ENCODE measurements around the gene OVCA2.

DNA sequence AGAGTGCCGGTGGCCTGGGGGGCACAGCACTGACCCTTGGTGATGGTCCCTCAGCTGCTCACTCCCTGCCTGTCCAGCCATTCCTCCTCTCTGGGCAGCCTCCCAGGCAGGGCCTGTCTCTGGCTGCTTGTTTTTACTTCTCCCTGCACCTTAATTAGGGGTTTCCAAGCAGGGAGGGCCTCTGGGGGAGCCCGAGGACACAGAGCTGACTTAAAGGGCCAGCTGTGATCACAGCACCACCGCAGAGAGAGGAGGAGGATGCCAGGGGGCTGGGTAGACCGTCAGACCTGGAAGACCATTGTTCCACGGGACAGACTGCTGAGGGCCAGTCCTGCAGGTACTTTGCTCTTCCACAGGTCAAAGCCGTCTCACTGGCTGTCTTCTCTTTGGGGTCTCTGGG, 13.1 kb upstream of the OVCA2 start:
- TF ChIP-seq EP300 (IDR thresholded peaks at IDR 0.05; ENCODE audit: low read depth) (no peak), POLR2A (IDR thresholded peaks at IDR 0.05) (no peak), POLR2AphosphoS5 (IDR thresholded peaks at IDR 0.05) (no peak)
- TF ChIP-seq, protein P1, sequence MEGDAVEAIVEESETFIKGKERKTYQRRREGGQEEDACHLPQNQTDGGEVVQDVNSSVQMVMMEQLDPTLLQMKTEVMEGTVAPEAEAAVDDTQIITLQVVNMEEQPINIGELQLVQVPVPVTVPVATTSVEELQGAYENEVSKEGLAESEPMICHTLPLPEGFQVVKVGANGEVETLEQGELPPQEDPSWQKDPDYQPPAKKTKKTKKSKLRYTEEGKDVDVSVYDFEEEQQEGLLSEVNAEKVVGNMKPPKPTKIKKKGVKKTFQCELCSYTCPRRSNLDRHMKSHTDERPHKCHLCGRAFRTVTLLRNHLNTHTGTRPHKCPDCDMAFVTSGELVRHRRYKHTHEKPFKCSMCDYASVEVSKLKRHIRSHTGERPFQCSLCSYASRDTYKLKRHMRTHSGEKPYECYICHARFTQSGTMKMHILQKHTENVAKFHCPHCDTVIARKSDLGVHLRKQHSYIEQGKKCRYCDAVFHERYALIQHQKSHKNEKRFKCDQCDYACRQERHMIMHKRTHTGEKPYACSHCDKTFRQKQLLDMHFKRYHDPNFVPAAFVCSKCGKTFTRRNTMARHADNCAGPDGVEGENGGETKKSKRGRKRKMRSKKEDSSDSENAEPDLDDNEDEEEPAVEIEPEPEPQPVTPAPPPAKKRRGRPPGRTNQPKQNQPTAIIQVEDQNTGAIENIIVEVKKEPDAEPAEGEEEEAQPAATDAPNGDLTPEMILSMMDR (IDR thresholded peaks at IDR 0.05): no peak

All from transverse colon (tissue), 4 donors.